SK-N-SH (cell line): Measurements from ENCODE around the gene SULT2B1.

ENCODE experiments used
- FOXJ3 ChIP-seq: sonication (generic); formaldehyde crosslinking; IDR thresholded peaks from 2 replicates; pipeline ENCODE4 v1.5.1; 2020; ENCODE audit warnings: mild to moderate bottlenecking, missing genetic modification reagents
- POLR2AphosphoS5 ChIP-seq: IDR thresholded peaks from 2 replicates; pipeline ENCODE4 v1.6.1; 2012; ENCODE audit warnings: low read depth, low read length
- RAD21 ChIP-seq: IDR thresholded peaks from 2 replicates; pipeline ENCODE4 v1.6.1; 2012; ENCODE audit warnings: mild to moderate bottlenecking, low read length
- RFX5 ChIP-seq: IDR thresholded peaks from 2 replicates; pipeline ENCODE4 v1.6.1; 2012; ENCODE audit warnings: mild to moderate bottlenecking, improper control_type of control experiment, low read length
- SMC3 ChIP-seq: IDR thresholded peaks from 2 replicates; pipeline ENCODE4 v1.6.1; 2012; ENCODE audit warnings: low read depth, low read length, improper control_type of control experiment
- TF ChIP-seq, protein P1 (sequence below): fragments of 200-600 bp; sonication (generic); IDR thresholded peaks from 2 replicates; pipeline ENCODE4 v1.6.1; 2017; ENCODE audit warnings: antibody characterized with exemption, mild to moderate bottlenecking, moderate library complexity
- TF ChIP-seq, protein P2 (sequence below): IDR thresholded peaks from 2 replicates; pipeline ENCODE4 v1.4.0; 2012; ENCODE audit warnings: low read depth, borderline replicate concordance
- TF ChIP-seq, protein P3 (sequence below): IDR thresholded peaks from 2 replicates; pipeline ENCODE4 v1.4.0; 2012; ENCODE audit warnings: low read depth
- TF ChIP-seq, protein P4 (sequence below): IDR thresholded peaks from 2 replicates; pipeline ENCODE4 v1.6.1; 2012; ENCODE audit warnings: mild to moderate bottlenecking, low read depth, low read length, moderate library complexity
- TF ChIP-seq, protein P5 (sequence below): IDR thresholded peaks from 2 replicates; pipeline ENCODE4 v1.4.0; 2012; ENCODE audit warnings: low read depth, borderline replicate concordance

DNA sequence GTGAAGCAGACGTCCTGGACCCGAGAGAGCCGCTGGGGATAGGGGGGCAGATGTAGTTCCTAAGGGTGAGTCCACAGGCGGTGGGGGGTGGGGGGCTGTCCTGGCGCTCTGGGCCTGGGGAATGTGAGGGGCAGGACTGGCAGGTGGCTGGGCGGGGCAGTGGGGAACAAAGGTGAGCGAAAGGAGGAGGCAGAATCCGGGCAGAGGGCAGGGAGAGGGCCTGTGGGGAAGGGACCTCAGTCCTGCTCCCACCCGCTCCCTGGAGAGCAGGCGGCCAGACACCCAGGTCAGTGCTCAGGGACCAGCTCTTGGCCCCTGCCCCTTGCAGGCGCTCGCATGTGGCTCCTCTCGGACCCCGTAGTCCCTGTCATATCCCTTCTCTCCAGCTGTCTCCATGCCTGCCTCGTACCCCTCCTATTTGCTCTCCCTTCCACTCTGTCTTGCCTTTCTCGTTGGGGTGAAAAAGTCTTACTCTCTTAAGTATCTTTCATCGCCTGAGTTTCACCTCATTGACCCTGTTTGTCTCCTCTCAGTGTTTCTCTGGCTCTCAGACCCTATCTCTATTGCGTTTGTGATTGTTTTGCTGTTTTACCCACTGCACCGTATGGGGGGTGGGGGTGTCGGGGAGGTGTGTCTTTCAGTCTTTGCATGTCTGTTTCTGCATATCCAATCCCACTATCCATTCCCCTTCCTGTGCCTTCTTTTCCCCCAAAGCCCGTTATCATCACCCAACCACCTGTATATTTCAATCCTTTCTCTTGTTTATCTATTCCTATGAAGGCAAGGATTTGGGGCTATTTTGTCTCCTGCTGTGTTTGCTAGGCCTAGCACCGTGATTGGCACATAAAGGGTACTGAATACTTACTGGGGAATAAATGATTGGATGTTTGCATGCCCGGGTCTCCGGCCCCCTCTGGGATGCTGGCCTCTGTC is 73.1 kb downstream of the SULT2B1 start:
- TF ChIP-seq, protein P1, sequence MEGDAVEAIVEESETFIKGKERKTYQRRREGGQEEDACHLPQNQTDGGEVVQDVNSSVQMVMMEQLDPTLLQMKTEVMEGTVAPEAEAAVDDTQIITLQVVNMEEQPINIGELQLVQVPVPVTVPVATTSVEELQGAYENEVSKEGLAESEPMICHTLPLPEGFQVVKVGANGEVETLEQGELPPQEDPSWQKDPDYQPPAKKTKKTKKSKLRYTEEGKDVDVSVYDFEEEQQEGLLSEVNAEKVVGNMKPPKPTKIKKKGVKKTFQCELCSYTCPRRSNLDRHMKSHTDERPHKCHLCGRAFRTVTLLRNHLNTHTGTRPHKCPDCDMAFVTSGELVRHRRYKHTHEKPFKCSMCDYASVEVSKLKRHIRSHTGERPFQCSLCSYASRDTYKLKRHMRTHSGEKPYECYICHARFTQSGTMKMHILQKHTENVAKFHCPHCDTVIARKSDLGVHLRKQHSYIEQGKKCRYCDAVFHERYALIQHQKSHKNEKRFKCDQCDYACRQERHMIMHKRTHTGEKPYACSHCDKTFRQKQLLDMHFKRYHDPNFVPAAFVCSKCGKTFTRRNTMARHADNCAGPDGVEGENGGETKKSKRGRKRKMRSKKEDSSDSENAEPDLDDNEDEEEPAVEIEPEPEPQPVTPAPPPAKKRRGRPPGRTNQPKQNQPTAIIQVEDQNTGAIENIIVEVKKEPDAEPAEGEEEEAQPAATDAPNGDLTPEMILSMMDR = no peak
- TF ChIP-seq, protein P2, sequence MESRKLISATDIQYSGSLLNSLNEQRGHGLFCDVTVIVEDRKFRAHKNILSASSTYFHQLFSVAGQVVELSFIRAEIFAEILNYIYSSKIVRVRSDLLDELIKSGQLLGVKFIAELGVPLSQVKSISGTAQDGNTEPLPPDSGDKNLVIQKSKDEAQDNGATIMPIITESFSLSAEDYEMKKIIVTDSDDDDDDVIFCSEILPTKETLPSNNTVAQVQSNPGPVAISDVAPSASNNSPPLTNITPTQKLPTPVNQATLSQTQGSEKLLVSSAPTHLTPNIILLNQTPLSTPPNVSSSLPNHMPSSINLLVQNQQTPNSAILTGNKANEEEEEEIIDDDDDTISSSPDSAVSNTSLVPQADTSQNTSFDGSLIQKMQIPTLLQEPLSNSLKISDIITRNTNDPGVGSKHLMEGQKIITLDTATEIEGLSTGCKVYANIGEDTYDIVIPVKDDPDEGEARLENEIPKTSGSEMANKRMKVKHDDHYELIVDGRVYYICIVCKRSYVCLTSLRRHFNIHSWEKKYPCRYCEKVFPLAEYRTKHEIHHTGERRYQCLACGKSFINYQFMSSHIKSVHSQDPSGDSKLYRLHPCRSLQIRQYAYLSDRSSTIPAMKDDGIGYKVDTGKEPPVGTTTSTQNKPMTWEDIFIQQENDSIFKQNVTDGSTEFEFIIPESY = no peak
- TF ChIP-seq RAD21 (no peak), POLR2AphosphoS5 (no peak), RFX5 (no peak), SMC3 (no peak), FOXJ3 (CRISPR knock-in tag) (no peak)
- TF ChIP-seq, protein P3, sequence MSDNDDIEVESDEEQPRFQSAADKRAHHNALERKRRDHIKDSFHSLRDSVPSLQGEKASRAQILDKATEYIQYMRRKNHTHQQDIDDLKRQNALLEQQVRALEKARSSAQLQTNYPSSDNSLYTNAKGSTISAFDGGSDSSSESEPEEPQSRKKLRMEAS = no peak
- TF ChIP-seq, protein P4, sequence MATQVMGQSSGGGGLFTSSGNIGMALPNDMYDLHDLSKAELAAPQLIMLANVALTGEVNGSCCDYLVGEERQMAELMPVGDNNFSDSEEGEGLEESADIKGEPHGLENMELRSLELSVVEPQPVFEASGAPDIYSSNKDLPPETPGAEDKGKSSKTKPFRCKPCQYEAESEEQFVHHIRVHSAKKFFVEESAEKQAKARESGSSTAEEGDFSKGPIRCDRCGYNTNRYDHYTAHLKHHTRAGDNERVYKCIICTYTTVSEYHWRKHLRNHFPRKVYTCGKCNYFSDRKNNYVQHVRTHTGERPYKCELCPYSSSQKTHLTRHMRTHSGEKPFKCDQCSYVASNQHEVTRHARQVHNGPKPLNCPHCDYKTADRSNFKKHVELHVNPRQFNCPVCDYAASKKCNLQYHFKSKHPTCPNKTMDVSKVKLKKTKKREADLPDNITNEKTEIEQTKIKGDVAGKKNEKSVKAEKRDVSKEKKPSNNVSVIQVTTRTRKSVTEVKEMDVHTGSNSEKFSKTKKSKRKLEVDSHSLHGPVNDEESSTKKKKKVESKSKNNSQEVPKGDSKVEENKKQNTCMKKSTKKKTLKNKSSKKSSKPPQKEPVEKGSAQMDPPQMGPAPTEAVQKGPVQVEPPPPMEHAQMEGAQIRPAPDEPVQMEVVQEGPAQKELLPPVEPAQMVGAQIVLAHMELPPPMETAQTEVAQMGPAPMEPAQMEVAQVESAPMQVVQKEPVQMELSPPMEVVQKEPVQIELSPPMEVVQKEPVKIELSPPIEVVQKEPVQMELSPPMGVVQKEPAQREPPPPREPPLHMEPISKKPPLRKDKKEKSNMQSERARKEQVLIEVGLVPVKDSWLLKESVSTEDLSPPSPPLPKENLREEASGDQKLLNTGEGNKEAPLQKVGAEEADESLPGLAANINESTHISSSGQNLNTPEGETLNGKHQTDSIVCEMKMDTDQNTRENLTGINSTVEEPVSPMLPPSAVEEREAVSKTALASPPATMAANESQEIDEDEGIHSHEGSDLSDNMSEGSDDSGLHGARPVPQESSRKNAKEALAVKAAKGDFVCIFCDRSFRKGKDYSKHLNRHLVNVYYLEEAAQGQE = no peak
- TF ChIP-seq, protein P5, sequence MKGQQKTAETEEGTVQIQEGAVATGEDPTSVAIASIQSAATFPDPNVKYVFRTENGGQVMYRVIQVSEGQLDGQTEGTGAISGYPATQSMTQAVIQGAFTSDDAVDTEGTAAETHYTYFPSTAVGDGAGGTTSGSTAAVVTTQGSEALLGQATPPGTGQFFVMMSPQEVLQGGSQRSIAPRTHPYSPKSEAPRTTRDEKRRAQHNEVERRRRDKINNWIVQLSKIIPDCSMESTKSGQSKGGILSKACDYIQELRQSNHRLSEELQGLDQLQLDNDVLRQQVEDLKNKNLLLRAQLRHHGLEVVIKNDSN = no peak
